Activated CD4-positive, alpha-beta T cell treated with anti-CD3 and anti-CD28 coated beads, Interleukin-2, amount 10 ng/mL, durations not matched to agents 7 days and 5 days (primary cell): ENCODE results near the gene NR2F1-AS1. TPM values are rescaled to one million over a fixed set of nuclear protein-coding genes. Genes with fewer than 3 reads are reported as not detected.
"Not testable (repeated sequence)": the region's sequence is repeated elsewhere in the genome, so short reads cannot be mapped to it uniquely, and the experiment has no call there.

ENCODE experiments used
- CTCF ChIA-PET: fragments of 350-600 bp; sonication (Branson Sonifier 250); formaldehyde crosslinking; loops from one replicate; lab custom pipeline; 2021; ENCODE audit warnings: antibody characterized with exemption; lab: Charles Lee
- POLR2A ChIA-PET: fragments of 350-600 bp; sonication (Branson Sonifier 250); formaldehyde crosslinking; loops from one replicate; lab custom pipeline; 2021; ENCODE audit warnings: antibody characterized with exemption; lab: Charles Lee
- DNase-seq: peaks from one replicate; pipeline ENCODE4 v3.0.0-alpha.2; 2020
- H3K27ac Mint-ChIP-seq: one replicate; pipeline ENCODE4 v1.8.0; 2021; ENCODE audit warnings: mild to moderate bottlenecking, moderate library complexity, mixed read lengths
- H3K27me3 Mint-ChIP-seq: one replicate; pipeline ENCODE4 v1.8.0; 2021; ENCODE audit warnings: mixed read lengths
- H3K36me3 Mint-ChIP-seq: one replicate; pipeline ENCODE4 v1.8.0; 2021; ENCODE audit warnings: low read depth, mixed read lengths
- H3K4me1 Mint-ChIP-seq: one replicate; pipeline ENCODE4 v1.8.0; 2021; ENCODE audit warnings: mixed read lengths
- H3K4me3 Mint-ChIP-seq: one replicate; pipeline ENCODE4 v1.8.0; 2021; ENCODE audit warnings: mild to moderate bottlenecking, moderate library complexity, mixed read lengths
- H3K9me3 Mint-ChIP-seq: one replicate; pipeline ENCODE4 v1.8.0; 2021; ENCODE audit warnings: mixed read lengths
- total RNA-seq, 2 experiments: library from RNA; stranded (reverse); gene quantifications; one replicate each; pipeline ENCODE4 v1.2.3, GENCODE V29; 2021

The NR2F1-AS1 gene
- total RNA-seq, 2 experiments from 2014 or later: not detected

DNA sequence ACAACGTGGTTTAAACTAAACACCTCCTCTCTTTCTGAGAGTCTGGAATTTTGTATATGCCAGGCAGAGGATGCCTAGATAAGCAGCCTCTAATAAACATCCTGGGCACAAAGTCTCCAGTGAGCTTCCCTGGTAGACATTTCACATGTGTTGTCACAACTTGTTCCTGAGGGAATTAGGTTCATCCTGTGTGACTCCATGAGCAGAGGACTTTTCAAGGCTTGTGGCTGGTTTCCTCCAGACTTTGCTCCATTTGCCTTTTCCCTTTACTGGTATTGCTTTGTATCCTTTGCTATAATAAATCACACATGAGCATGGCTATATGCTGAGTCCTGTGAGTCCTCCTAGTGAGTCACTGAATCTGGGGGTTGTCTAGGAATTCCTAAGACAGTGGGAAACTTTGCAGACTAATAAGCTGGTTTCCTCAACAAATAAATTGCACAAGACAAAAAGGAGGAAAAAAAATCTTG is 77.4 kb downstream of the NR2F1-AS1 start:
- DNase-seq: no peak
- CTCF ChIA-PET: no interaction called here
- Mint-ChIP-seq H3K9me3 (no peaks in the 10 kb centered on the region), H3K4me1 (no peaks in the 10 kb centered on the region), H3K27me3 (no peaks in the 10 kb centered on the region), H3K27ac (no peak overlapping the region), H3K4me3 (no peak overlapping the region), H3K36me3 (no peaks in the 10 kb centered on the region)
- POLR2A ChIA-PET: no interaction called here

GRCh38 chr5:93497096-93497495 is 83.9 kb downstream of the NR2F1-AS1 start:
- ChIA-PET POLR2A (no interaction called here), CTCF (no interaction called here)
- peaks cover 2% of the 10 kb centered on the region for H3K27me3 Mint-ChIP-seq
- DNase-seq: no peak
- no peak overlapping the region for H3K4me3 Mint-ChIP-seq
- no peak overlapping the region for H3K27ac Mint-ChIP-seq
- no peaks in the 10 kb centered on the region for H3K4me1 Mint-ChIP-seq
- H3K36me3 Mint-ChIP-seq: no peaks in the 10 kb centered on the region
- H3K9me3 Mint-ChIP-seq: no peaks in the 10 kb centered on the region

DNA sequence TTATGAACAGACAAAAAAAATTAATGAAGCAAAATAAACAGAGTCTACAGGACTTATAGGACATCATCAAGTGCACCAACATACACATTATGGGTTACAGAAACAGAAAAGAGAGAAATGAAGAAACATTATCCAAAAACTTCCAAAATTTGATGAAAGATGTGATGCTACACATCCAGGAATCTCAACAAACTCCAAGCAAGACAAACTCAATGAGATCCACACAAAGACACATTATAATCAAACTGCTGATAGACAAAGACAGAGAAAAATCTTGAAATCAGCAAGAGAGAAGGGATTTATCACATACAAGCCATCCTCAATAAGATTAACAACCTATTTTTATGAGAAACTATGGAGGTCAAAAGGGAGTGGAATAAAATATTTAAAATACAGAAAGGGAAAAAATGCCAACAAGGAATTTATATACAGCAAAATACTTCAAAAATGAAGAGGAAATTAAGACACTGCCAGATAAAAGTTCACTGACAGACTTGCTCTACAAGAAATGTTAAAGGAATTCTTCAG is 101.0 kb downstream of the NR2F1-AS1 start:
- Mint-ChIP-seq H3K9me3 (peaks cover 3% of the 10 kb centered on the region), H3K4me3 (no peak overlapping the region), H3K36me3 (no peaks in the 10 kb centered on the region), H3K27me3 (no peaks in the 10 kb centered on the region), H3K27ac (no peak overlapping the region), H3K4me1 (no peaks in the 10 kb centered on the region)
- DNase-seq: no peak
- ChIA-PET CTCF (no interaction called here), POLR2A (no interaction called here)

- Mint-ChIP-seq H3K36me3 (no peaks in the 10 kb centered on the region), H3K9me3 (peaks cover 3% of the 10 kb centered on the region), H3K4me1 (no peaks in the 10 kb centered on the region), H3K27me3 (no peaks in the 10 kb centered on the region), H3K27ac (no peak overlapping the region), H3K4me3 (no peak overlapping the region)
- ChIA-PET CTCF (no interaction called here), POLR2A (no interaction called here)
- no peak for DNase-seq
These were observed 103.2 kb downstream of the NR2F1-AS1 start for GRCh38 chr5:93477816-93478215.

GRCh38 chr5:93476251-93476742 is 104.7 kb downstream of the NR2F1-AS1 start:
- Mint-ChIP-seq H3K36me3 (no peaks in the 10 kb centered on the region), H3K27me3 (no peaks in the 10 kb centered on the region), H3K27ac (no peak overlapping the region), H3K9me3 (peaks cover 3% of the 10 kb centered on the region), H3K4me1 (no peaks in the 10 kb centered on the region), H3K4me3 (no peak overlapping the region)
- ChIA-PET POLR2A (no interaction called here), CTCF (no interaction called here)
- no peak for DNase-seq

GRCh38 chr5:93462916-93463315 is 118.1 kb downstream of the NR2F1-AS1 start:
- DNase-seq: no peak
- no peak overlapping the region for H3K4me3 Mint-ChIP-seq
- no peak overlapping the region for H3K27ac Mint-ChIP-seq
- H3K9me3 Mint-ChIP-seq: peaks cover 2% of the 10 kb centered on the region
- H3K27me3 Mint-ChIP-seq: no peaks in the 10 kb centered on the region
- POLR2A ChIA-PET: no interaction called here
- CTCF ChIA-PET: interaction anchor here (0.6 kb wide), 1 partner anchor 550 kb away, joined by 3 read pairs; no protein-coding TSS in a partner anchor
- no peaks in the 10 kb centered on the region for H3K4me1 Mint-ChIP-seq
- H3K36me3 Mint-ChIP-seq: no peaks in the 10 kb centered on the region

GRCh38 chr5:93461756-93462155 is 119.3 kb downstream of the NR2F1-AS1 start:
- H3K9me3 Mint-ChIP-seq: peaks cover 2% of the 10 kb centered on the region
- H3K27ac Mint-ChIP-seq: no peak overlapping the region
- H3K4me3 Mint-ChIP-seq: no peak overlapping the region
- no peak for DNase-seq
- H3K4me1 Mint-ChIP-seq: no peaks in the 10 kb centered on the region
- POLR2A ChIA-PET: no interaction called here
- no peaks in the 10 kb centered on the region for H3K36me3 Mint-ChIP-seq
- no peaks in the 10 kb centered on the region for H3K27me3 Mint-ChIP-seq
- CTCF ChIA-PET: no interaction called here

DNA sequence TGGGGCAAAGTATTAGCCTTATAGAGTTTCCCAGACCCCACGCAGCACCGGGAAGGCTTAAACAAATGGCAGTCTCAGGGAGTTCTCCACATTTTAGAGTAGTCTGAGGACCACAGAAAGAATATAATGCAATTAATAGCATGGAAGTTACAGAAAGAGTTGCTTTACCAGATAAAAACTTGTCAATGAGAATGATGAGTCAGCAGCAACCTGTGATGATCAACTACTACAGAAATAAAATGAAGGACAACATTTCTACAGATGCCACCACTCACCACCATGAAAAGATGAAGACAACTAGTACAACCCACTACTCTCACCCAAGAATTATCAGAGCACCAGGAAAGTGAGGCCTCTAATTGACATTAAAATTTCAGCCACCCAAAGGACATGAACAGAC is 120.7 kb downstream of the NR2F1-AS1 start:
- DNase-seq: no peak
- H3K27me3 Mint-ChIP-seq: no peaks in the 10 kb centered on the region
- H3K36me3 Mint-ChIP-seq: no peaks in the 10 kb centered on the region
- H3K4me1 Mint-ChIP-seq: no peaks in the 10 kb centered on the region
- H3K27ac Mint-ChIP-seq: no peak overlapping the region
- H3K4me3 Mint-ChIP-seq: no peak overlapping the region
- H3K9me3 Mint-ChIP-seq: peaks cover 2% of the 10 kb centered on the region
- CTCF ChIA-PET: no interaction called here
- POLR2A ChIA-PET: no interaction called here

DNA sequence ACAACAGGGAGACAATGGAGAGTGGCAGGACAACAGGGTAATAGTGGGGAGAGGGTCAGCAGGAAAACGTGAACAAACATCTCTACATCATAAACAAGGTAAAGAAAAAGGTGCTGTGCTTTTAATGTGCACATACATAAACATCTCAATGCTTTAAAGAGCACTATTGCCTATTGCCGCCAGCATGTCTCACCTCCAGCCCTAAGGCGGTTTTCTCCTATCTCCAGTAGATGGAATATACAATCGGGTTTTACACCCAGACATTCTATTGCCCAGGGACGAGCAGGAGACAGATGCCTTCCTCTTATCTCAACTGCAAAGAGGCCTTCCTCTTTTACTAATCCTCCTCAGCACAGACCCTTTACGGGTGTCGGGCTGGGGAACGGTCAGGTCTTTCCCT is 124.2 kb downstream of the NR2F1-AS1 start:
- H3K27me3 Mint-ChIP-seq, H3K36me3 Mint-ChIP-seq, H3K4me1 Mint-ChIP-seq, POLR2A ChIA-PET, H3K27ac Mint-ChIP-seq, DNase-seq, H3K9me3 Mint-ChIP-seq, H3K4me3 Mint-ChIP-seq, CTCF ChIA-PET: not testable (repeated sequence)

GRCh38 chr5:93454896-93455295 is 126.1 kb downstream of the NR2F1-AS1 start:
- H3K27ac Mint-ChIP-seq: no peak overlapping the region
- H3K4me1 Mint-ChIP-seq: no peaks in the 10 kb centered on the region
- no peaks in the 10 kb centered on the region for H3K27me3 Mint-ChIP-seq
- no peaks in the 10 kb centered on the region for H3K9me3 Mint-ChIP-seq
- DNase-seq: no peak
- ChIA-PET POLR2A (no interaction called here), CTCF (no interaction called here)
- no peak overlapping the region for H3K4me3 Mint-ChIP-seq
- H3K36me3 Mint-ChIP-seq: no peaks in the 10 kb centered on the region

- Mint-ChIP-seq H3K9me3 (no peaks in the 10 kb centered on the region), H3K27me3 (no peaks in the 10 kb centered on the region), H3K36me3 (no peaks in the 10 kb centered on the region), H3K27ac (no peak overlapping the region), H3K4me3 (no peak overlapping the region), H3K4me1 (no peaks in the 10 kb centered on the region)
- CTCF ChIA-PET: no interaction called here
- POLR2A ChIA-PET: no interaction called here
- no peak for DNase-seq
These were observed 128.8 kb downstream of the NR2F1-AS1 start for GRCh38 chr5:93452255-93452654.

- no peak overlapping the region for H3K4me3 Mint-ChIP-seq
- POLR2A ChIA-PET: no interaction called here
- no peaks in the 10 kb centered on the region for H3K36me3 Mint-ChIP-seq
- CTCF ChIA-PET: no interaction called here
- H3K9me3 Mint-ChIP-seq: no peaks in the 10 kb centered on the region
- no peaks in the 10 kb centered on the region for H3K27me3 Mint-ChIP-seq
- no peaks in the 10 kb centered on the region for H3K4me1 Mint-ChIP-seq
- H3K27ac Mint-ChIP-seq: no peak overlapping the region
- DNase-seq: no peak
These were observed 142.9 kb downstream of the NR2F1-AS1 start for GRCh38 chr5:93438124-93438523.

DNA sequence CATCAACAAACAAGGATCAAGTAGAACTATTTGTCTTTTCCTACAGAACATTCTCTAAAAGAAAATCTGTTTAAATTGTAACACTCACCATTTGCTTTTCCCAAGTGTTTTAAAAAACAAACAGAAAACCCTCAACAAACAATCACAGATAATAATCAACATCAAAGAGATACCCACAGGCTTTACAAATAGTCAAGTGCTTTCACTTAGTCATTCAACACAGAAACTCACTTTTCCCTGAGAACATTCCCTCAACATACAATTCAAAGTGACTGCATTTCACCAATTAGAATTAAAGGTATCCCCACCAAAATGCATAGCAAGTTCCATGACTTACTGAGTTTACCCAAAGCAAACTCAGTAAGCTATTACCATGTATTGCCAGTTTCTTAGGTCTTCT is 144.9 kb downstream of the NR2F1-AS1 start:
- no peak for DNase-seq
- ChIA-PET CTCF (no interaction called here), POLR2A (no interaction called here)
- Mint-ChIP-seq H3K27ac (no peak overlapping the region), H3K9me3 (no peaks in the 10 kb centered on the region), H3K36me3 (no peaks in the 10 kb centered on the region), H3K4me1 (no peaks in the 10 kb centered on the region), H3K4me3 (no peak overlapping the region), H3K27me3 (no peaks in the 10 kb centered on the region)

DNA sequence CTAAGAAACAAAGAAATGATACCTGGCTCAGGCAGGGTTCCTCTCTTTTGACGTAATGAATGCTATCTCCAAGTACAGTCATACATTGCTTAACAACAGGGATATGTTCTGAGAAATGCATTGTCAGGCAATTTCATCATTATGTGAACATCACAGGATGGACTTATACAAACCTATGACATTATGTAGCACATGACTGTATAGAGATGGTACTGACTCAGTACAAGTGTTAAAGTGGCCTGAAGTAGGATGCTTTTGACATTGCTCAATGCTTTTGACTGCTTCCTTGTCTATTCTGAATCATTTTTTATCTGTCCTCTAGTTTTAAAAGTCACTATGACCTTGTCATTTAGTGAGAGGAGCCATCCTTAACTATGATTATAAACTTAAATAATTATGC is 147.6 kb downstream of the NR2F1-AS1 start:
- H3K4me3 Mint-ChIP-seq: no peak overlapping the region
- H3K4me1 Mint-ChIP-seq: no peaks in the 10 kb centered on the region
- ChIA-PET CTCF (no interaction called here), POLR2A (no interaction called here)
- no peaks in the 10 kb centered on the region for H3K36me3 Mint-ChIP-seq
- H3K9me3 Mint-ChIP-seq: no peaks in the 10 kb centered on the region
- H3K27me3 Mint-ChIP-seq: no peaks in the 10 kb centered on the region
- DNase-seq: no peak
- no peak overlapping the region for H3K27ac Mint-ChIP-seq
